Subcutaneous abdominal adipose tissue (tissue), 5 donors: ENCODE measurements around the gene SERTAD2.

ENCODE experiments used
- H3K27ac ChIP-seq: one replicate; pipeline ENCODE4 v1.7.0; 2013; ENCODE audit warnings: low read depth, mild to moderate bottlenecking, inconsistent platforms, low read length, moderate library complexity
- H3K27me3 ChIP-seq, 5 donors: one replicate each; pipeline ENCODE4 v1.7.0; 2013; ENCODE audit warnings: low read length in 5 of 5, inconsistent platforms in 1 of 5; ENCODE audit not compliant: control insufficient read depth in 5 of 5, insufficient read depth in 4 of 5
- H3K36me3 ChIP-seq, 5 donors: one replicate each; pipeline ENCODE4 v1.7.0; 2013; ENCODE audit warnings: low read length in 5 of 5; ENCODE audit not compliant: control insufficient read depth in 5 of 5, insufficient read depth in 5 of 5
- H3K4me1 ChIP-seq, 5 donors: one replicate each; pipeline ENCODE4 v1.7.0; 2013; ENCODE audit warnings: low read length in 5 of 5, mild to moderate bottlenecking in 3 of 5, moderate library complexity in 1 of 5; ENCODE audit not compliant: control insufficient read depth in 5 of 5, insufficient read depth in 5 of 5
- H3K4me3 ChIP-seq, 5 donors: one replicate each; pipeline ENCODE4 v1.7.0; 2013; ENCODE audit warnings: low read length in 5 of 5, low read depth in 1 of 5
- H3K9ac ChIP-seq, 5 donors: one replicate each; pipeline ENCODE4 v1.7.0; 2013; ENCODE audit warnings: low read length in 5 of 5, mild to moderate bottlenecking in 4 of 5, moderate library complexity in 3 of 5
- H3K9me3 ChIP-seq, 5 donors: one replicate each; pipeline ENCODE4 v1.7.0; 2013; ENCODE audit warnings: low read length in 5 of 5; ENCODE audit not compliant: control insufficient read depth in 5 of 5
- donor health status: healthy.
- donor health status: healthy.
- donor health status: healthy.
- donor health status: healthy.
- donor health status: healthy.

SERTAD2 gene

GRCh38 chr2:64675860-64676259 lies 22.1 kb upstream of the SERTAD2 start:
- Histone ChIP-seq H3K9ac (no peak overlapping the region), H3K9me3 (no peaks in the 10 kb centered on the region), H3K27ac (no peak overlapping the region), H3K4me3 (no peak overlapping the region), H3K36me3 (no peaks in the 10 kb centered on the region), H3K4me1 (peaks cover 0 to 4% (median 0%) of the 10 kb centered on the region in 5 donors), H3K27me3 (no peaks in the 10 kb centered on the region)

DNA sequence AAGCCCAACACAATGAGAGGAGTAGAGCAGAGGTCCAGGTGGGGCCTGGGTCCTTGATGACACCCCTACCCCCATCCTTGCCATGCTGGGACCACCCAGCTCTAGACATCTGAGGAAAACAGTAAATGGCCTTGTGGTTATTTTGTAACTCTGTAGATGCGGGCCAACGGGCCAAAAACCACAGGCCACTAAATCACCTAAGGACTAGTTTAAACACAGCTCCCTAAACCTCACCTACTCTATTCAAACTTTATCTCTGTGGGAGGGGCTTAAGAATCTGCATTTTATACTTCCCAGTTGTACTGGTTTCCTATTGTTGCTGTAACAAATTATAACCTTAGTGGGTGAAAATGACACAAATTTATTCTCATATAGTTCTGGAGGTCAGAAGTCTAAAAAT lies 19.0 kb upstream of the SERTAD2 start:
- no peaks in the 10 kb centered on the region for H3K36me3 ChIP-seq
- no peak overlapping the region for H3K4me3 ChIP-seq

GRCh38 chr2:64670047-64670446 lies 16.3 kb upstream of the SERTAD2 start:
- Histone ChIP-seq H3K27ac (no peak overlapping the region), H3K4me1 (peaks cover 0 to 17% (median 7%) of the 10 kb centered on the region in 5 donors), H3K27me3 (no peaks in the 10 kb centered on the region), H3K9ac (no peak overlapping the region), H3K9me3 (no peaks in the 10 kb centered on the region), H3K36me3 (no peaks in the 10 kb centered on the region), H3K4me3 (no peak overlapping the region)

More for the DNA sequence above, 19.0 kb upstream of the SERTAD2 start:
- no peaks in the 10 kb centered on the region for H3K27me3 ChIP-seq
- H3K4me1 ChIP-seq, result peaks cover 0 to 5% (median under 1%) of the 10 kb centered on the region in 5 donors
- no peak overlapping the region for H3K27ac ChIP-seq
- no peak overlapping the region for H3K9ac ChIP-seq
- no peaks in the 10 kb centered on the region for H3K9me3 ChIP-seq

DNA sequence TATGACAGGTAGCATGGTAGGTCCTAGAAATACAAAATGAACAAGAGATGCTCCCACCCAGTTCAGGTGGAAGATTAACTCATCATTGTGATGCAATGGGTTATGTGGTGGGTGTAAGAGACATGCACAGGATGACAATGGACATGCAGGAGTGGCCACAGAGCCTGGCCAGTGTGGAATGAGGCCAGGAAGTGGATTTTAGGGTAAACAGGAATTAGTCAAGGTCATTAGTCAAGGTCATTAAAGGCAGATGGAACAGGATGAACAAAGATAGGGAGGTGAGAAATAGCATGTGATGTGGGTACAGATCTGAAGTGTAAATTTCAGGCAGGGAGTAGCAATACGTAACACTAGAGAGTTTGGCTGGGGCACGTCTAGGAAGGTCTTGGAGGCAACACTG lies 15.6 kb upstream of the SERTAD2 start:
- H3K36me3 ChIP-seq, result no peaks in the 10 kb centered on the region
- no peak overlapping the region for H3K27ac ChIP-seq
- H3K4me1 ChIP-seq, result peaks cover 0 to 17% (median 7%) of the 10 kb centered on the region in 5 donors
- H3K9ac ChIP-seq, result no peak overlapping the region
- no peaks in the 10 kb centered on the region for H3K9me3 ChIP-seq
- H3K4me3 ChIP-seq, result no peak overlapping the region
- H3K27me3 ChIP-seq, result no peaks in the 10 kb centered on the region

- peaks cover 0 to 17% (median 7%) of the 10 kb centered on the region in 5 donors for H3K4me1 ChIP-seq
- H3K4me3 ChIP-seq, result no peak overlapping the region
- H3K27ac ChIP-seq, result no peak overlapping the region
- H3K36me3 ChIP-seq, result no peaks in the 10 kb centered on the region
- H3K9me3 ChIP-seq, result no peaks in the 10 kb centered on the region
- no peak overlapping the region for H3K9ac ChIP-seq
- no peaks in the 10 kb centered on the region for H3K27me3 ChIP-seq
These were observed 14.8 kb upstream of the SERTAD2 start for GRCh38 chr2:64668542-64668941.

DNA sequence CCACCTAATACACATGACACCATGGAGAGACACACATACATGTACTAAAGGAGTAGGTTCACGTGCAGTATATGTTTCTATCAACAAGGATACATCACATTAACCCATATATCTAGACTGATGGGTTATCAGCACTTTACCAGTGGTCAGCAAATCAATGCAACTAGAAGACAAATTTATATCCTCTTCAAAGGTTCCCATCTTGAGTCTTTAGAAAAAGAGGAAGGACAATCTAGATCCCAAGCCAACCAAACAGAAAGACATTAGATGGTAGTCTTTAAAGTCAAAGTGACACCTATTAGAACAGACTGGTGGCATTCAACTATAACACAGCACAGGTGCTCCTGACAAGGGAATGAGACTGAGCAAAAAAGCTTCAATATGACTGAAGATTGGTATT lies 13.8 kb upstream of the SERTAD2 start:
- Histone ChIP-seq H3K9ac (no peak overlapping the region), H3K9me3 (no peaks in the 10 kb centered on the region), H3K4me1 (peaks cover 0 to 17% (median 7%) of the 10 kb centered on the region in 5 donors), H3K27me3 (no peaks in the 10 kb centered on the region), H3K4me3 (no peak overlapping the region), H3K36me3 (no peaks in the 10 kb centered on the region), H3K27ac (no peak overlapping the region)

DNA sequence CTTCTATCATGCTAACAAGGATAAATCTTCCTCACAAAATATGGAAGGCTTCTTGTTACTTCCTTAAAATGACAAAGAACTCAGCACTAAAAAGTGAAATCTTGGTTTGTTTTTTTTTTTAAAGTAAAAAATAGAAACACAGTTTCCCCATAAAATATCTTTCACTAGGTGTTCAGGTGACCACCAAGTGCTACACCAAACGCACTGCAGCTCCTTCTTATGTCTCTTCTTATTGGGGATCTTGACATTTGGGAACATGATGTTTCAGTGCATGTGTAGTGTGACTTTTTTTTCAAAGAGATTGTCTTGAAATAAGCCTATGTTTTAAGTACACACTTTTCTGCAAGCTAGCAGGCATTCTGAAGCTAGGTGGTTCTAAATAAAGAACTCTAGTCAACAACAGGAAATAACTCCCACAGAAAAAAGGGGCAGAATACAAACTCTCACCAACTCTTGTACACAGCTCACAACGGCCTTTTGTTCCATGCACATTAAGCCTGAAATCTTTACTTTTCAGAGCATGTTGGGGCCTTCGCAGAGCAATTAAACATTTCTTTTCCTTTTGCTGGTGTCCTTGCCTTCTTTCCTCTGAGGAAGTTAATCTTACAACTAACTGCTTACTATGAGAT lies 13.2 kb upstream of the SERTAD2 start:
- no peak overlapping the region for H3K27ac ChIP-seq
- no peaks in the 10 kb centered on the region for H3K27me3 ChIP-seq
- H3K36me3 ChIP-seq, result no peaks in the 10 kb centered on the region
- no peak overlapping the region for H3K4me3 ChIP-seq
- H3K9me3 ChIP-seq, result no peaks in the 10 kb centered on the region
- peaks cover 0 to 17% (median 7%) of the 10 kb centered on the region in 5 donors for H3K4me1 ChIP-seq
- H3K9ac ChIP-seq, result no peak overlapping the region

GRCh38 chr2:64665709-64666108 lies 12.0 kb upstream of the SERTAD2 start:
- H3K9me3 ChIP-seq, result no peaks in the 10 kb centered on the region

DNA sequence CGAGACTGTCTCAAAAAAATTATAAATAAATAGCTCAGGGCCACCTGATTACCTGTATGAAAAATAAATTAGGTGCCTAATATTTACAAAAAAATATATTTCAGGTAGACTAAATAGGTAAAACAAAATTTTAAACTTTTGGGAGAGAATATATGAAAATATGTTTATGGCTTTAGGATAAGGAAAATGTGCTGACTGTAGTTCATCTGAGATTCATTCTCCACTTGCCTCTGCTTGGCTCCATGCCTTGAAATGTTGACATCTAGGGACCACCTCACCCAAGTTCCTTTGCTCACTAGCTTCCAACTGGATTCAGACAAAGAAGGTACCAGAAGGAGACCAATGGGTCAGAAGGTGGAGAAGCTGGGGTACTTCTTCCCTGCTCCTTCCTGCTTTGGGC lies 9.7 kb upstream of the SERTAD2 start:
- H3K9ac ChIP-seq, result no peak overlapping the region
- no peaks in the 10 kb centered on the region for H3K9me3 ChIP-seq

More at GRCh38 chr2:64665709-64666108, 12.0 kb upstream of the SERTAD2 start:
- Histone ChIP-seq H3K9ac (no peak overlapping the region), H3K4me3 (no peak overlapping the region), H3K4me1 (peaks cover 0 to 17% (median 7%) of the 10 kb centered on the region in 5 donors), H3K27ac (no peak overlapping the region), H3K36me3 (no peaks in the 10 kb centered on the region), H3K27me3 (no peaks in the 10 kb centered on the region)

GRCh38 chr2:64661741-64662169 lies 8.0 kb upstream of the SERTAD2 start:
- H3K36me3 ChIP-seq, result no peaks in the 10 kb centered on the region
- no peak overlapping the region for H3K9ac ChIP-seq
- no peak overlapping the region for H3K27ac ChIP-seq
- no peak overlapping the region for H3K4me3 ChIP-seq
- peaks cover 0 to 8% (median 0%) of the 10 kb centered on the region in 5 donors for H3K4me1 ChIP-seq
- no peaks in the 10 kb centered on the region for H3K27me3 ChIP-seq
- H3K9me3 ChIP-seq, result no peaks in the 10 kb centered on the region

More for the DNA sequence above, 9.7 kb upstream of the SERTAD2 start:
- no peaks in the 10 kb centered on the region for H3K27me3 ChIP-seq
- no peak overlapping the region for H3K27ac ChIP-seq
- H3K36me3 ChIP-seq, result no peaks in the 10 kb centered on the region
- no peak overlapping the region for H3K4me3 ChIP-seq
- H3K4me1 ChIP-seq, result peaks cover 0 to 17% (median 7%) of the 10 kb centered on the region in 5 donors
